Smooth muscle cell (in vitro differentiated cells): ENCODE data around the gene CMIP. TPM values are rescaled to one million over a fixed set of nuclear protein-coding genes. Genes with fewer than 3 reads are reported as not detected.
A peak's percentile ranks its signal among the peaks of the same experiment; 100 is the strongest.

Experiments
- DNase-seq: peaks from one replicate; lab custom pipeline; 2025; ENCODE audit not compliant: unreplicated experiment; lab: John Stamatoyannopoulos, UW
- H2AFZ ChIP-seq: fragments of 200-600 bp; sonication (generic); 2 replicates; pipeline ENCODE4 v1.6.0; 2016; ENCODE audit warnings: antibody characterized with exemption, low read depth, mild to moderate bottlenecking
- H3F3A ChIP-seq: fragments of 200-600 bp; sonication (generic); 2 replicates; pipeline ENCODE4 v1.6.0; 2017; ENCODE audit warnings: antibody characterized with exemption, low read depth
- H3K27ac ChIP-seq: fragments of 200-600 bp; sonication (generic); 2 replicates; pipeline ENCODE4 v1.5.1; 2016; ENCODE audit warnings: low read depth, mild to moderate bottlenecking
- H3K27me3 ChIP-seq: fragments of 200-600 bp; sonication (generic); 2 replicates; pipeline ENCODE4 v1.6.1; 2016; ENCODE audit warnings: low read depth, mild to moderate bottlenecking
- H3K36me3 ChIP-seq: fragments of 200-600 bp; sonication (generic); 2 replicates; pipeline ENCODE4 v1.5.1; 2016; ENCODE audit warnings: low read depth
- H3K4me1 ChIP-seq: fragments of 200-600 bp; sonication (generic); 2 replicates; pipeline ENCODE4 v1.5.1; 2016; ENCODE audit warnings: low read depth
- H3K4me2 ChIP-seq: fragments of 200-600 bp; sonication (generic); 2 replicates; pipeline ENCODE4 v1.6.0; 2016; ENCODE audit warnings: mild to moderate bottlenecking
- H3K4me3 ChIP-seq: fragments of 200-600 bp; sonication (generic); 2 replicates; pipeline ENCODE4 v1.5.1; 2016; ENCODE audit warnings: mild to moderate bottlenecking
- H3K79me2 ChIP-seq: fragments of 200-600 bp; sonication (generic); 2 replicates; pipeline ENCODE4 v1.6.0; 2016; ENCODE audit warnings: low read depth, mild to moderate bottlenecking
- H3K9ac ChIP-seq: fragments of 200-600 bp; sonication (generic); 2 replicates; pipeline ENCODE4 v1.6.0; 2016; ENCODE audit warnings: low read depth
- H3K9me3 ChIP-seq: fragments of 200-600 bp; sonication (generic); replicated peaks from 2 replicates; pipeline ENCODE4 v1.5.1; 2016; ENCODE audit warnings: low read depth
- H4K20me1 ChIP-seq: fragments of 200-600 bp; sonication (generic); 2 replicates; pipeline ENCODE4 v1.6.0; 2016; ENCODE audit warnings: low read depth
- WGBS: methylation state at CpG from one replicate; pipeline ENCODE4 v1.1.7; 2016; ENCODE audit warnings: low lambda C conversion rate; 5-methylcytosine and 5-hydroxymethylcytosine counted together
- polyA plus RNA-seq: library from polyadenylated mRNA; unstranded; fragments of >200 nt; fragmentation: Nextera tagmentation; extraction: Ambion mirVana; gene quantifications from 2 replicates; pipeline ENCODE4 v1.2.1, GENCODE V29; 2016
- total RNA-seq: library from RNA; depleted of rRNA; stranded (reverse); fragments of >200 nt; gene quantifications from 2 replicates; pipeline ENCODE4 v1.2.3, GENCODE V29; 2014
- TF ChIP-seq, protein P1 (sequence below): fragments of 200-600 bp; sonication (generic); IDR thresholded peaks from 2 replicates; pipeline ENCODE4 v1.5.1; 2017; ENCODE audit warnings: borderline replicate concordance, mild to moderate bottlenecking, antibody characterized with exemption; ENCODE audit not compliant: insufficient read depth, poor library complexity, severe bottlenecking

CMIP gene
- total and polyA plus RNA-seq, 2 experiments from 2014 or later = 2.5 to 44.5 TPM

- no peak for DNase-seq
- Histone ChIP-seq H2AFZ (no peak overlapping the region), H4K20me1 (no peaks in the 10 kb centered on the region)
Measured at GRCh38 chr16:81397879-81398520, 46.6 kb upstream of the CMIP start.

GRCh38 chr16:81399909-81400308 is 44.7 kb upstream of the CMIP start:
- no peak overlapping the region for H3K9ac ChIP-seq
- peaks cover 3% of the 10 kb centered on the region for H3K4me1 ChIP-seq
- DNase-seq = no peak
- H3K4me3 ChIP-seq = no peak overlapping the region
- no peaks in the 10 kb centered on the region for H4K20me1 ChIP-seq
- 95% methylated on average over 1 of the region's 1 CpG for WGBS
- no peak overlapping the region for H3K27ac ChIP-seq
- H3K36me3 ChIP-seq = no peaks in the 10 kb centered on the region
- H3K27me3 ChIP-seq = no peaks in the 10 kb centered on the region
- TF ChIP-seq, protein P1, sequence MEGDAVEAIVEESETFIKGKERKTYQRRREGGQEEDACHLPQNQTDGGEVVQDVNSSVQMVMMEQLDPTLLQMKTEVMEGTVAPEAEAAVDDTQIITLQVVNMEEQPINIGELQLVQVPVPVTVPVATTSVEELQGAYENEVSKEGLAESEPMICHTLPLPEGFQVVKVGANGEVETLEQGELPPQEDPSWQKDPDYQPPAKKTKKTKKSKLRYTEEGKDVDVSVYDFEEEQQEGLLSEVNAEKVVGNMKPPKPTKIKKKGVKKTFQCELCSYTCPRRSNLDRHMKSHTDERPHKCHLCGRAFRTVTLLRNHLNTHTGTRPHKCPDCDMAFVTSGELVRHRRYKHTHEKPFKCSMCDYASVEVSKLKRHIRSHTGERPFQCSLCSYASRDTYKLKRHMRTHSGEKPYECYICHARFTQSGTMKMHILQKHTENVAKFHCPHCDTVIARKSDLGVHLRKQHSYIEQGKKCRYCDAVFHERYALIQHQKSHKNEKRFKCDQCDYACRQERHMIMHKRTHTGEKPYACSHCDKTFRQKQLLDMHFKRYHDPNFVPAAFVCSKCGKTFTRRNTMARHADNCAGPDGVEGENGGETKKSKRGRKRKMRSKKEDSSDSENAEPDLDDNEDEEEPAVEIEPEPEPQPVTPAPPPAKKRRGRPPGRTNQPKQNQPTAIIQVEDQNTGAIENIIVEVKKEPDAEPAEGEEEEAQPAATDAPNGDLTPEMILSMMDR = no peak
- H3F3A ChIP-seq = no peaks in the 10 kb centered on the region
- no peak overlapping the region for H2AFZ ChIP-seq
- H3K4me2 ChIP-seq = no peak overlapping the region
- H3K9me3 ChIP-seq = no peaks in the 10 kb centered on the region
- no peaks in the 10 kb centered on the region for H3K79me2 ChIP-seq

More at GRCh38 chr16:81397879-81398520, 46.6 kb upstream of the CMIP start:
- Histone ChIP-seq H3K27ac (no peak overlapping the region), H3K9ac (no peak overlapping the region), H3K79me2 (no peaks in the 10 kb centered on the region), H3K4me1 (no peaks in the 10 kb centered on the region), H3K9me3 (no peaks in the 10 kb centered on the region), H3K4me3 (no peak overlapping the region), H3K4me2 (no peak overlapping the region), H3F3A (no peaks in the 10 kb centered on the region), H3K27me3 (no peaks in the 10 kb centered on the region), H3K36me3 (no peaks in the 10 kb centered on the region)
- 94% methylated on average over 14 of the region's 14 CpGs for WGBS
- TF ChIP-seq, protein P1 = no peak

GRCh38 chr16:81401035-81401950 is 43.3 kb upstream of the CMIP start:
- 80% methylated on average over 19 of the region's 19 CpGs for WGBS
- peaks cover 3% of the 10 kb centered on the region for H3K4me1 ChIP-seq
- H3K36me3 ChIP-seq = no peaks in the 10 kb centered on the region
- no peaks in the 10 kb centered on the region for H3F3A ChIP-seq
- H3K27ac ChIP-seq = peak overlapping the region; percentile 47
- no peaks in the 10 kb centered on the region for H3K79me2 ChIP-seq
- H3K4me3 ChIP-seq = no peak overlapping the region
- no peak overlapping the region for H2AFZ ChIP-seq
- H3K9me3 ChIP-seq = no peaks in the 10 kb centered on the region
- H3K9ac ChIP-seq = no peak overlapping the region
- no peaks in the 10 kb centered on the region for H3K27me3 ChIP-seq
- DNase-seq = no peak
- TF ChIP-seq, protein P1 = no peak
- no peaks in the 10 kb centered on the region for H4K20me1 ChIP-seq
- H3K4me2 ChIP-seq = no peak overlapping the region
